Gastrocnemius medialis (tissue), 4 donors: Measurements from ENCODE around the gene ANP32D.

Experiments used
- POLR2A ChIP-seq, 2 donors: fragments of 450-650 bp; IDR thresholded peaks; one replicate each; pipeline ENCODE4 v1.6.1; 2017; ENCODE audit warnings: antibody characterized with exemption in 2 of 2, mild to moderate bottlenecking in 2 of 2, moderate library complexity in 2 of 2
- TF ChIP-seq, protein P1 (sequence below), 5 experiments: fragments of 450-650 bp in 3 of 5; fragments of 200-600 bp in 2 of 5; sonication (generic) in 2 of 5; IDR thresholded peaks in 4 of 5; conservative IDR thresholded peaks in 1 of 5; 1 replicate in 4 of 5; 2 replicates in 1 of 5; pipeline ENCODE4 v1.5.1; 2016 to 2019; ENCODE audit warnings: antibody characterized with exemption in 5 of 5, mild to moderate bottlenecking in 3 of 5, moderate library complexity in 3 of 5

DNA sequence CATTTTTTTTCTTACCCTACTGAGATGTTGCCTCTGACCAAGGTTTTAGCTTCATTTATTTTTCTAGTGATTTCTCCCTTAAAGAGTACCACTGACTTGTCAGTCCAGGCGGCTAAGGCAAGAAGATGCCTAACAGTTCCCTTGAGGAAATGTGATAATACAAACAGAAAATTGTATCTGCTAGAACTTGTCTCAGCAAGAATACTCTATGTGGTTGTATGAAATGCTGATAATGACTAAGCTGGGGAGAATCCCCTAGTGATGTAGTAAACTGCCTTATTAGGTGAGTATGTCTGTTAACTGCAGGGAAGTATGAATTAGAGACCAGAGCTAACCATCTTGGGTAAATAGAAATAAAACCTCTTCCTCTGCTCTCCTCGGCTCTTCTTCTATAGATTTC is 16.7 kb downstream of the ANP32D start:
- TF ChIP-seq, protein P1, sequence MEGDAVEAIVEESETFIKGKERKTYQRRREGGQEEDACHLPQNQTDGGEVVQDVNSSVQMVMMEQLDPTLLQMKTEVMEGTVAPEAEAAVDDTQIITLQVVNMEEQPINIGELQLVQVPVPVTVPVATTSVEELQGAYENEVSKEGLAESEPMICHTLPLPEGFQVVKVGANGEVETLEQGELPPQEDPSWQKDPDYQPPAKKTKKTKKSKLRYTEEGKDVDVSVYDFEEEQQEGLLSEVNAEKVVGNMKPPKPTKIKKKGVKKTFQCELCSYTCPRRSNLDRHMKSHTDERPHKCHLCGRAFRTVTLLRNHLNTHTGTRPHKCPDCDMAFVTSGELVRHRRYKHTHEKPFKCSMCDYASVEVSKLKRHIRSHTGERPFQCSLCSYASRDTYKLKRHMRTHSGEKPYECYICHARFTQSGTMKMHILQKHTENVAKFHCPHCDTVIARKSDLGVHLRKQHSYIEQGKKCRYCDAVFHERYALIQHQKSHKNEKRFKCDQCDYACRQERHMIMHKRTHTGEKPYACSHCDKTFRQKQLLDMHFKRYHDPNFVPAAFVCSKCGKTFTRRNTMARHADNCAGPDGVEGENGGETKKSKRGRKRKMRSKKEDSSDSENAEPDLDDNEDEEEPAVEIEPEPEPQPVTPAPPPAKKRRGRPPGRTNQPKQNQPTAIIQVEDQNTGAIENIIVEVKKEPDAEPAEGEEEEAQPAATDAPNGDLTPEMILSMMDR (IDR thresholded peaks at IDR 0.05 in 4 of 5, conservative IDR thresholded peaks at IDR 0.05 in 1 of 5) = no peak
- no peak for TF ChIP-seq POLR2A (IDR thresholded peaks at IDR 0.05)
